ENCODE results near the gene TRPM6.

GRCh38 chr9:74838351-74838750 is 49.4 kb downstream of the TRPM6 start:
- no peak for TF ChIP-seq SMAD4 (CRISPR knock-in tag; IDR thresholded peaks at IDR 0.05)
- no peak for TF ChIP-seq HMGXB4 (CRISPR knock-in tag; IDR thresholded peaks at IDR 0.05)
- no peak for TF ChIP-seq CTCF (IDR thresholded peaks at IDR 0.05)
- TF ChIP-seq E2F1 (CRISPR knock-in tag; IDR thresholded peaks at IDR 0.05): no peak
